ENCODE results near the gene SNURF.
A peak's percentile ranks its signal among the peaks of the same experiment; 100 is the strongest.
"Not testable (repeated sequence)": the region's sequence is repeated elsewhere in the genome, so short reads cannot be mapped to it uniquely, and the experiment has no call there.

The SNURF gene, protein sequence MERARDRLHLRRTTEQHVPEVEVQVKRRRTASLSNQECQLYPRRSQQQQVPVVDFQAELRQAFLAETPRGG

DNA sequence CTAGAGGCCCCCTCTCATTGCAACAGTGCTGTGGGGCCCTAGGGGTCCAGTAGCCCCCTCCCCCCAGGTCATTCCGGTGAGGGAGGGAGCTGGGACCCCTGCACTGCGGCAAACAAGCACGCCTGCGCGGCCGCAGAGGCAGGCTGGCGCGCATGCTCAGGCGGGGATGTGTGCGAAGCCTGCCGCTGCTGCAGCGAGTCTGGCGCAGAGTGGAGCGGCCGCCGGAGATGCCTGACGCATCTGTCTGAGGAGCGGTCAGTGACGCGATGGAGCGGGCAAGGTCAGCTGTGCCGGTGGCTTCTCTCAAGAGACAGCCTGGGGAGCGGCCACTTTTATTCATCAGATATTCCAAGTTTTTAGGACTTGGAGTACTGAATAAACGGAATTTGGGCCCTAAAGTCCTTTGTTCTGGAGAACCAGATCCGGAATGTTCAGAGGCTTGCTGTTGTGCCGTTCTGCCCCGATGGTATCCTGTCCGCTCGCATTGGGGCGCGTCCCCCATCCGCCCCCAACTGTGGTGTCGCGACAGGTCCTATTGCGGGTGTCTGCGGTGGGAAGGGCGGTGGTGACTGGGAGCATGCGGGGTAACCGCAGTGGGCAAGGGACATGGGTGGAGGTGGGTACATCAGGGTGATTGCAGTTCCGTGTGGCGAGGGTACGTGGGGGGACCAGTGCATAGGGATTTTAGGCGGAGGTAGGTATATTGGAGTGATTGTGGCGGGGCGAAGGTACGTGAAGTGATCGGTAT is at the start of gene SNURF, which contains the start of gene SNRPN:
SNURF (plus strand) TSS at position 205 of the 748 bp plus-strand sequence; CDS start at position 267, 62 bp downstream.
SNRPN (plus strand) TSS at position 205 of the 748 bp plus-strand sequence. CDS start 19,467 bp downstream, outside the sequence.
- DNase-seq = peak in 1 of 2 donors; percentile 14

DNA sequence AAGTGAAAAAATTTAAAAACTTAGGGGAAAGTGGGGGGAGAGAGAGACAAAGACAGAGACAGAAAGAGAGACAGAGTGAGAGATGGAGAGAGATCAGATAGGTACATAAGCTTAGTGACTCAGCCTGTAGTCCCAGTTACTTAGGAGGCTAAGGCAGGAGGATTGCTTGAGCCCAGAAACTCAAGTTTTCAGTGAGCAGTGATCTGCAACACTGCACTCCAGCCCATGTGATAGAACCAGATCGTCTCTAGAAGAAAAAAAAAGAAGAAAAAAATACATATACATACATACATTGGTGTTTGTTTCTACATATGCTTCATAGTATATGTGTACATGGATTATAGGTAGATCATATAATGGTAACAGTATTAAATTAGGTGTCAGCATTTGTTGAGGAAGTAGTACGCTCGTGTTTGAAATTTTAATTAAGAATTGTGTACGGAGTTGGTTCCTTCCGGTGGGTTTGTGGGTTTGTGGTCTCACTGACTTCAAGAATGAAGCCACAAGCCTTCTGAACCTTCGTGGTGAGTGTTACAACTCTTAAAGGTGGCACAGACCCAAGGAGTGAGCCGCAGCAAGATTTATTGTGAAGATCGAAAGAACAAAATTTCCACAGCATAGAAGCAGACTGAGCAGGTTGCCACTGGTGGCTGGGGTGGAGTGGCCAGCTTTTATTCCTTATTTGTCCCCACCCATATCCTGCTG is 38.3 kb upstream of the SNURF start:
- DNase-seq = no peak

GRCh38 chr15:24917431-24917830 is 37.4 kb upstream of the SNURF start:
- DNase-seq = no peak

DNA sequence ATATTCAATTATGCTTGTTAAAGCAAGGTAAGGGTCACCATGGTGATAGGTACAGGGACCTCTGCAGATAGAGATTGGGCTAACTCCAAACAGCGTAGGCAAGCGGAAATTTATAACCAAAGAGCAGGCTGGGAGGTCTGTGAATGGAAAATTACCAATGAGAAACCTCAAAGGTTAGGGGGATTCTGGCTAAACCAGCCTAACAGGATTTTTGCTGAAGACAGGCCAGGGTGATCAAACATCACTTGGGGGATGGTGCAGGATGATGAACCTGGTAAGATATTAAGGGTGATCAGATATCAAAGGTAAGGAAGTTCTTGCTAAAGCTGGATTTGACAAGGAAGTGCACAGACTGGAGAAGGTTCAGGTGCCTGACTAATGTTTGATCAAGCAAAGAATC is 35.3 kb upstream of the SNURF start:
- no peak for DNase-seq

- DNase-seq = not testable (repeated sequence)
Observed at GRCh38 chr15:24922781-24923180, 32.0 kb upstream of the SNURF start.

- DNase-seq = no peak
Observed at GRCh38 chr15:24924153-24924552, 30.6 kb upstream of the SNURF start.

- no peak for DNase-seq
Observed at GRCh38 chr15:24924621-24925020, 30.2 kb upstream of the SNURF start.

DNA sequence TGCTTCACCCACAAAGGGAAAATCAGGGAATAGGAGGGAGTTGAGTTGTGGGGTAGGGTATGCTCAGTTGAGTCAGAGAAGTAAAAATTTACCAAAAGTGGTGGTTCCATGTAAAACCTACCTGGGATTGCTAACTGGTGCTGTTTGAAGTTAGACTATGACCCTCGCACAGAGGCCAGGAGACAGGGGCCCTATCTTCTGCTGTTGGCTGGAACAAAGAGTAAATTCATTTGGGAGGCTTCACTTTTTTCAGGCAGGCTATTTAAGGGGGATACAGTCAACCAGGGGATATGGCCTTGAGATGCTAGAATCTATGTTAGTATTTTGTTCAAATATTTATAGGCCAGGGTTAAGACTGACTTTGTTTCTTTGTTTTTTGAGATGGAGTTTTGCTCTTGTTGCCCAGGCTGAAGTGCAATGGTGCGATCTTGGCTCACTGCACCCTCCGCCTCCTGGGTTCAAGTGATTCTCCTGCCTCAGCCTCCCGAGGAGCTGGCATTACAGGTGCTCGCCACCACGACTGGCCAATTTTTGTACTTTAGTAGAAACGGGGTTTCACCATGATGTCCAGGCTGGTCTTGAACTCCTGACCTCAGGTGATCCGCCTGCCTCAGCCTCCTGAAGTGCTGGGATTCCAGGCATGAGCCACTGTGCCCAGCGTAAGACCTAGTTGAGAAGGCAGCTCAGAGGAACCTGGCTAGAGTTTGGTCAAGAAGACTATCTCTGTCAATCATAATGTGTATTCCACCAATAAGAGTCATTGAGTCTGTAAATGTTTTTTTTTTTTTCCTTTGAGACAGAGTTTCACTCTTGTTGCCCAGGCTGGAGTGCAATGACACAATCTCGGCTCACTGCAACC is 22.7 kb upstream of the SNURF start:
- DNase-seq = not testable (repeated sequence)

DNA sequence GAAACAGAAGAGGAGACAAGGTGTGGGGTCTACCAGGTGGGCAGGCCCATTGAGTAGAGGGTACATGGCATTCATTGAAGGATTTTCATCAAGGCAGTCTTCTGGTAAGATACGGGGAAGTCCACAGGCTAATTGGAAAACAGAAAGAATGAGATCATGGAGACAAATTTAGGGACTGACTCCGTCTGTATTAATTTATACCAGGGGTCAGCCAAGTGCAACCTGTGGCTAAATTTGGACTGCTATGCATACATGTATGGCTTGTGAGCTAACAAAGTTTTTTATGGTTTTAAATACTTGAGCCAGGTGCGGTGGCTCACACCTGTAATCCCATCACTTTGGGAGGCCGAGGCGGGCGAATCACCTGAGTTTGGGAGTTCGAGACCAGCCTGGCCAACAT is 21.1 kb upstream of the SNURF start:
- no peak for DNase-seq

GRCh38 chr15:24938224-24938623 is 16.6 kb upstream of the SNURF start:
- DNase-seq = not testable (repeated sequence)

- no peak for DNase-seq
Observed at GRCh38 chr15:24940236-24940635, 14.6 kb upstream of the SNURF start.

GRCh38 chr15:24943361-24943760 is 11.4 kb upstream of the SNURF start:
- DNase-seq = no peak

- DNase-seq = no peak
Observed at GRCh38 chr15:24944954-24945353, 9.8 kb upstream of the SNURF start.

DNA sequence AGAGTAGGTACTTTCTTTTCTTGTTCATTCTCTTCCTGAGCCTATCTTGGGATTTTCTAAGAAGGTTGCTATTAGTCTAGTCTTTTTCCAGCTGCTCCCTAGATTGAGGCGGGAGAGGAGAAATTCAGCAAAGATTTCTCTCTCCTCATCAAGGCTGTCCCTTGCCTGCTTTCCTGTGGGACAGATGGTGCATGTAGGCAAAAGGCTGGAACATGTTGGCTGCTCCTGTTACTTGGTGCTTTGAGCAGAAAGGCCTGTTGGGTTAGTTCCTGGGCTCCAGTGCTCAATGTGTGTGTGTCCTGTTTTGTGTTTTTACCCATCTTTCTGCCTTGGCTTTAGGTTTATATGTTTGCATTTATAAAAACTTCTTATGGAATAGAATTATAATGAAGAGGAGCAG is 9.1 kb upstream of the SNURF start:
- no peak for DNase-seq

GRCh38 chr15:24948495-24948894 is 6.3 kb upstream of the SNURF start:
- DNase-seq = no peak

DNA sequence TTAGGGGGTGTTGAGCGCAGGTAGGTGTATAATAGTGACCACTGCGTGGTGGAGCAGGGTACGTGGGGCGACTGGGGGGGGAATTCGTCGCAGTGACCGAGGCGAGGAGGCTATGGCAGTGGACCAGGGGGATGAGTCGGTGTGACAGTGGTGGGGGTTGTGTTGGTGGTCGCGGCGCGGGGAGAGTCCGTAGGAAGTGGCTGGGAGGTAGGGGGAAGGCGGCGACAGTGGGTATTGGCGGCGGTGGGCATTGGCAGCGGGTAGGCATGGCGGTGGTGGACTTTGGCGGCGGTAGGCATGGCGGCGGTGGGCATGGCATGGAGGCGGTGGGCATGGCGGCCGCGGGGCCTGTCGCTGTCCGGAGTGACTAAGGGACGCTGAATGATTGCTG is 739 bp downstream of the SNURF start:
- DNase-seq = no peak

DNA sequence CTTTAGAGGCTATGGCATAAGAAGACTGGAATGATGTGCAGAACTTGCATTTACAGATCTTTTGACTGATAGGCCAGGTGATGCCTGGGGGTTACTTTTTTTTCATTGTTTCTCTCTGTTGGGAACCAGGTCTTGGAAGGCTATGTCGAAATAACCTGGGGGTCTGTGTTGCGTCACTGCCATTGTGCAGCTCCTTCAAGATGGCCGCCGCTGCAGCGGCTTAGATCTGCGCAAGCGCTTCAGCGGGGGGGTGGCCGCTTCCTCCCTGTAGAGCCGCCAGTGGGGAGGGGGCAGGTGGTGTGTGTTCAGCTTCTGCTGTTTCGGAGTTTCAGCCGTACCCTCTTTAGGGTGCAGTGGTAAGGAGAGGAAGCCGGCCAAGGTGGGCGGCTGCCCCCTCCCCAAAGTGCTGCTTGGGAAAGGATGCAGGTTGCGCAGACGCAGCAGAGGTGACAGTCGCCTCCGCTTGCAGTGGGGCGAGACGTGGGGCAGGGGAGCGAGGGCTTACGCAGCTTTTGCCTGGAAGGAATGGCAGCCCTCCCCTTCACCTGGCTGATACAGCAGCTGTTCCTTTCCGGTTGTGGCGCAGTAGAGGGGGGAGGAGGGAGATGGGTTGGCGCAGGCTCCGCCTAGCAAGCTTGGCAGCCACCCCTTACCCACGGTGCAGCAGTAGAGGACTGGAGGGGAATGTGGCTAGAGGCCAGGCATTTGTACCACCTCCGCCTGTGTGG is 1.5 kb downstream of the SNURF start:
- DNase-seq = peak; percentile 54 to 56

GRCh38 chr15:24957691-24958090 is 2.9 kb downstream of the SNURF start:
- DNase-seq = no peak

GRCh38 chr15:24961967-24962366 is 7.2 kb downstream of the SNURF start:
- no peak for DNase-seq

DNA sequence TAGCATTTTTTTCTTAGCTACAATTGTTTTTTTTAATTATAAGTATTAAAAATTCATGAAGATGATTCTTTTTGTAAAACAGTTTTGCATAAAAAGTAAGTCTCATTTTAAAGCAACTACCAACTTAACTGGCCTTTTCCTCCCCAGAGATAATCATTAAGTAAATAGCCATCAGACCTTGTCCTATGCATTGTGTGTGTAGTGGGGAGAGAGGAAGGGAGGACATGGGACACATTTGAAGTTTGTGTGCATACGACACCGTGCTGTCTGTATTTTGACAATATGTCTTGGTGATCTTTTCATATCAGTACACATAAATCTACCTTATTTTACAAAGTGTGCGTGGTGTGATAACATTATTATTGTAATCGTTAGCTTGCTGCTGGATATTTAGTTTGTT is 8.1 kb downstream of the SNURF start:
- DNase-seq = no peak

DNA sequence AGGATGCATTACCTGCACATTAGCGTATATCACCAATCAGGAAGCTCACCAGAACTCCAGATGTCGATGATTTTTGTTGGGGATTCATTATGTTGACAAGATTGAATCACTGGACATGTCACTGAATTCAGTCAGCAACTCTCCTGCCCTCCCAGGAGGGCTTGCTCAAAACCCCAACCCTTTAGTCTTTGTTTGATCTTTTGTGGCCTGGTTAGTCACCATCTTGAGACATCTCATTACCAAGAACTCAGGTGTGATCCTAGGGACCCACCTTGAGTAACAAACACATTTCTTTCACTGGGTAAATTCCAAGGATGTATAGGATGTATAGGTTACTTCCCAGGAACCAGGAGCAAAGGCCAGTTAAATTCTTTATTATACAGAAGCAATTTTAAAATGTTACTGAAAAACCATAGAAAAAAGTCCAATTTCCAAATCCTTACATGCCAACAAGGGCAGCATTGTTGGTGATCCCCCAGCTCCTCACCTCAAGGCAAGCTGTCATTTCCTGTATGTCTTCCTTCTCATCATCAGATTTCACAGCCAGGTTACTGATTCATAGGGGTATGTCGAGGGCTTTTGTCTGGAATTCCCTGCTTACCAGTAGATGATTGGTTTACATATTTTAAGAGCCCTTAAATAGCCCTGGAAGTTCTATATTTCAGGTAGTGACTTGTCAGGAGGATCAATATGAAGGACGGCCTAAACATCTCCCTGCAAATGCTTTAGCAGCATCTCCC is 11.7 kb downstream of the SNURF start:
- DNase-seq = no peak

GRCh38 chr15:24971052-24971451 is 16.3 kb downstream of the SNURF start:
- no peak for DNase-seq
